RWPE2 (cell line): Measurements from ENCODE around the gene TBC1D4.

Experiments
- ATAC-seq: fragments of 200-7000 bp; cut with Tn5 transposase; 3 replicates; pipeline ENCODE4 v1.9.1; 2021; ENCODE audit warnings: low read depth
- DNase-seq: peaks from one replicate; pipeline ENCODE4 v3.0.0-alpha.2; 2020; ENCODE audit warnings: low spot score
- H3K27ac ChIP-seq: fragments of 450-650 bp; 2 replicates; pipeline ENCODE4 v1.5.1; 2017; ENCODE audit warnings: mild to moderate bottlenecking; ENCODE audit not compliant: poor library complexity, severe bottlenecking
- H3K27me3 ChIP-seq: fragments of 250-450 bp; sonication (Bioruptor Pico); 2 replicates; pipeline ENCODE4 v1.5.1; 2021; ENCODE audit warnings: mild to moderate bottlenecking, moderate library complexity; ENCODE audit not compliant: insufficient read depth, poor library complexity, severe bottlenecking
- H3K36me3 ChIP-seq: fragments of 250-450 bp; sonication (Bioruptor Pico); 2 replicates; pipeline ENCODE4 v1.5.1; 2020; ENCODE audit warnings: low read depth, mild to moderate bottlenecking, moderate library complexity
- H3K4me1 ChIP-seq: fragments of 250-450 bp; sonication (Bioruptor Pico); 2 replicates; pipeline ENCODE4 v1.5.1; 2021; ENCODE audit warnings: mild to moderate bottlenecking, moderate library complexity; ENCODE audit not compliant: insufficient read depth, poor library complexity, severe bottlenecking
- H3K4me3 ChIP-seq: fragments of 250-450 bp; sonication (Bioruptor Pico); 2 replicates; pipeline ENCODE4 v1.5.1; 2021; ENCODE audit warnings: mild to moderate bottlenecking, moderate library complexity; ENCODE audit not compliant: severe bottlenecking
- H3K9me3 ChIP-seq: fragments of 250-450 bp; sonication (Bioruptor Pico); 2 replicates; pipeline ENCODE4 v1.5.1; 2021; ENCODE audit warnings: mild to moderate bottlenecking, moderate library complexity; ENCODE audit not compliant: severe bottlenecking
- CTCF ChIP-seq: fragments of 450-650 bp; IDR thresholded peaks from one replicate; pipeline ENCODE4 v1.5.1; 2017; ENCODE audit warnings: mild to moderate bottlenecking, moderate library complexity; ENCODE audit not compliant: poor library complexity, severe bottlenecking

Gene TBC1D4

GRCh38 chr13:75445717-75446499, 36.1 kb downstream of the TBC1D4 start:
- no peaks in the 10 kb centered on the region for H3K9me3 ChIP-seq
- no peak overlapping the region for H3K4me3 ChIP-seq
- H3K27ac ChIP-seq: no peak overlapping the region
- peaks cover 8% of the 10 kb centered on the region for H3K4me1 ChIP-seq
- no peaks in the 10 kb centered on the region for H3K27me3 ChIP-seq
- TF ChIP-seq CTCF: no peak
- ATAC-seq (no peak), DNase-seq (no peak)
- H3K36me3 ChIP-seq: no peaks in the 10 kb centered on the region

- ATAC-seq (no peak), DNase-seq (no peak)
- Histone ChIP-seq H3K27ac (no peak overlapping the region), H3K4me3 (no peak overlapping the region), H3K36me3 (no peaks in the 10 kb centered on the region), H3K9me3 (no peaks in the 10 kb centered on the region), H3K4me1 (peaks cover 8% of the 10 kb centered on the region), H3K27me3 (no peaks in the 10 kb centered on the region)
- TF ChIP-seq CTCF: no peak
These were observed 38.0 kb downstream of the TBC1D4 start for GRCh38 chr13:75444016-75444415.

GRCh38 chr13:75443356-75443958, 38.5 kb downstream of the TBC1D4 start:
- no peak overlapping the region for H3K27ac ChIP-seq

GRCh38 chr13:75442736-75443234, 39.2 kb downstream of the TBC1D4 start:
- no peak for TF ChIP-seq CTCF

More at GRCh38 chr13:75443356-75443958, 38.5 kb downstream of the TBC1D4 start:
- H3K9me3 ChIP-seq: no peaks in the 10 kb centered on the region
- H3K4me3 ChIP-seq: no peak overlapping the region
- no peak for DNase-seq
- ATAC-seq: no peak
- H3K27me3 ChIP-seq: no peaks in the 10 kb centered on the region
- TF ChIP-seq CTCF: no peak
- H3K4me1 ChIP-seq: peaks cover 8% of the 10 kb centered on the region
- no peaks in the 10 kb centered on the region for H3K36me3 ChIP-seq

GRCh38 chr13:75440100-75440499, 41.9 kb downstream of the TBC1D4 start:
- TF ChIP-seq CTCF: no peak
- Histone ChIP-seq H3K27me3 (no peaks in the 10 kb centered on the region), H3K9me3 (no peaks in the 10 kb centered on the region), H3K27ac (no peak overlapping the region), H3K4me3 (no peak overlapping the region), H3K36me3 (no peaks in the 10 kb centered on the region), H3K4me1 (no peaks in the 10 kb centered on the region)
- ATAC-seq (no peak), DNase-seq (no peak)

More at GRCh38 chr13:75442736-75443234, 39.2 kb downstream of the TBC1D4 start:
- DNase-seq (no peak), ATAC-seq (no peak)
- no peaks in the 10 kb centered on the region for H3K27me3 ChIP-seq
- peaks cover 8% of the 10 kb centered on the region for H3K4me1 ChIP-seq
- no peak overlapping the region for H3K4me3 ChIP-seq
- H3K27ac ChIP-seq: no peak overlapping the region
- H3K36me3 ChIP-seq: no peaks in the 10 kb centered on the region
- no peaks in the 10 kb centered on the region for H3K9me3 ChIP-seq
